GM18858 (cell line): ENCODE data around the gene PAQR8.
"Not testable (repeated sequence)": the region's sequence is repeated elsewhere in the genome, so short reads cannot be mapped to it uniquely, and the experiment has no call there.

Source experiments
- ATAC-seq: cut with Tn5 transposase; IDR thresholded peaks from one replicate; pipeline ENCODE4 v1.9.1; 2021; ENCODE audit not compliant: unreplicated experiment

PAQR8 gene

DNA sequence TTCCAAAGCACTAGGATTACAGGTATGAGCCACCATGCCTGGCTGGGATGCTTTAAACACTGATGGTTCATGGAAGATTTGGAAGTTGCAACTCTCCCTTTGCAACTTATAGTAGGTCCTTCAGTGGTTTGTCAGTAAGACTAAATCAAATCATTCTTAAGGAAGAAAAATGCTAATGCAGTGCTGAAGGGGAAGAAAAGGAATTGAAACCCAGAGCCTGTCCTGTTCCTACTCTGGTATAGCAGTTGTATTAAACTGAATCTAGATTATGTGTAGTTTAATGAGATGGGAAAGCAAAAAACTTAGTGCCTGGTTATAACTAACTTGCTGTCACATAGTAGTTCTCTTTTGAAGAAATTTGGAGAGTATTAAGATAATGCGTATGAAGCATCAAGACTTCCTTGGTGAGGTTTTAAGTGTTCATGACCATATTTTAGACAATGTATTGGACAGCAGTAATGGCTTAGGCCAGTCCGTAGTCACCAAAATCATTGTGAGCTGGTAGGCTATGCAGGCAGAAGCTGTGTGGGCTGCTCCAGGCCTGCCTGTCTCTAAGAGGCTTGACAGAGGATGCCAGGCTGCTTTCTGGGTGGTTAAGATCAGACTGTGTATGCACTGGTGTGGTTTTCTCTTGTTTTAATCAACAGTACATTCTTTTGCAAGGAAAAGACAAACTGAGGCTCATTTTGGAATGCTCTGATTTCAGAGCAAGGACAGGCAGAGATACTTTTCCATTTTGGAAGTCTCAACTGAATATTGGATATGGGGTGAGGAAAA is 14.0 kb downstream of the PAQR8 start:
- ATAC-seq, result no peak

DNA sequence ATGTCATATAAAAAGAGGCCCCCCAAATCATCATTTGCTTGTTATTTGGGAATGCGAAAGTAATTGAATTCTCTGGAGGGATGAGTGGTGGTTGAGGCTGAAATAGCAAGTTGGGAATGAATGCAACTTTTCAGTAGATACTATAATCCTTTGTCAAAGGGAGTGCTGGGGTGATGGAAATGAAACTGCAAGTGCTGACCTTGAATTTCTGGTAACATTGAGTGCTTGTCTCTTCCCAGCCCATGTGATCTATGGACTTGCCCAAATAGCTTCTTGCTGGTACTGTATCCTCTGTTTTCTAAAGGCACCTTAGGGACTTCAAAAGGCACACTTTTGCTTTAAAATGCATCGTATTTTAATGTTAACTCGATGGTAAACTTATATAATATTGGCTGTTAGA is 14.8 kb downstream of the PAQR8 start:
- no peak for ATAC-seq

DNA sequence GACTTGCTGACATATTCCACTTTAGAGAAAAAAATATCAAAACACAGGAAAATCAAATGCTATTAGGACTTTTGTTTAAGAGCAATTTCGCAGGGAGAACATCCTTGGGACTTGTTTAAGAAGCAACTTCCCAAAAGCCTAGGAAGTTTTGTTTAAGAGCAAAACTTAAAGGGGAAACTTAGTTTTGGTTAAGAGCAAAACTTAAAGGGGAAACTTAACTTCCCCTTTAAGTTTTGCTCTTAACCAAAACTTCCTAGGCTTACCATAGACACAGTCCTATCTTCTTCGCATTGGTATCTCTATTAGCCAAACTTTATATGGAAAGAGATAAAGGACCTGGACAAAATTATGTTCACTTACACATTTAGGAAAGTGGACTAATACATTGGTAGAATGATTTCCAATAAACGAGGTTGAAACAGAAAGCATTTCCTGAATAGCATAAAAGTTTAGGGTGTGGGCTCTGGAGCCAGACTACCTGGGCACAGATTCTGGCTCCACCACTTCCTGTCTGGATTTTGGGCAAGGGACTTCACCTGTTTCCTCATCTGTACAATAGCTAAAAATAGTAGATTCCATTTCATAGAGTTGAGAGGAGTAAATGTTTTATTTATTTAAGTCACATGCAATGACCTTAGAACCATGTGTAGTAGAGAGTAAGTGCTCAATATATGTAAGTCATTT is 15.7 kb downstream of the PAQR8 start:
- ATAC-seq, result peak; percentile 40

DNA sequence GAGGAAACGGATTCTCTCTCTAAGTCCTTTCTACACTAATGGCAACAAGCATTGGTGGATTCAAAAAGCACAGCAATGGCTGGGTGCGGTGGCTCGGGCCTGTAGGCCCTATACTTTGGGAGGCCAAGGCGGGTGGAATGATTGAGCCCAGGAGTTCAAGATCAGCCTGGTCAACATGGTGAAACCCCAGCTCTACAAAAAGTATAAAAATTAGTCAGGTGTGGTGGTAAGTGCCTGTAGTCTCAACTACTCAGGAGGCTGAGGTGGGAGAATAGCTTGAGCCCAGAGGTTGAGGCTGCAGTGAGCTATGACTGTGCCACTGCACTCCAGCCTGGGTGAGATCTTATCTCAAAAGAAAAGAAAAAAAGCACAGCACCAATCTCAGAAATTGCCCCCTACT is 19.3 kb downstream of the PAQR8 start:
- no peak for ATAC-seq

DNA sequence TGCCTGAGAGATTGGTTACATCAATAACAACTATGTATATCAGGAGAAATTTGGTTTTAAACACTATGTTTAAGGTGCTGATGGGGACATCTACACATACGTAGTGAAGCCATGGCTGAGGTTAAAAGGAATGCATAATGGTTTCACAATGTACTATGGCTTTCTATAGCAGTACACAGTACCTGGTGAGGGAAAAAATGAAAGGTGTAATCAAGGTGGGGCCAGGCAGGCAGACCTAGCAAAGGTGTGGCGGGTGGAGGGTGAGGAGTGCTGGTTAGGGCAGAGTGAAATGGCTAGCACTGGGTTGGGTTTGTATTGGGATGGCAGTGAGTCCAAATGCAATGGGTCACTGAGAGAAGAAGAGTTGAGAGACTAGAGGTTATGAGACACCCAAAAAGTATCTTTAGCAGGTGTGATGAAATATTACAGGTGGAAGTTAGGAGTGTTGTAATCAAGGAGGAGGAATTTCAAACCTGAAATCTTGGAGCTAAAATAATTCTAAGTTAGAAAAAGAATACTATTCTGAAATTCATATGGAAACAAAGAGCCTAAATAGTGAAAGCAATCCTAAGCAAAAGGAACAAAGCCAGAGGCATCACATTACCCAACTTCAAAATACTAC is 22.3 kb downstream of the PAQR8 start:
- ATAC-seq, result no peak

DNA sequence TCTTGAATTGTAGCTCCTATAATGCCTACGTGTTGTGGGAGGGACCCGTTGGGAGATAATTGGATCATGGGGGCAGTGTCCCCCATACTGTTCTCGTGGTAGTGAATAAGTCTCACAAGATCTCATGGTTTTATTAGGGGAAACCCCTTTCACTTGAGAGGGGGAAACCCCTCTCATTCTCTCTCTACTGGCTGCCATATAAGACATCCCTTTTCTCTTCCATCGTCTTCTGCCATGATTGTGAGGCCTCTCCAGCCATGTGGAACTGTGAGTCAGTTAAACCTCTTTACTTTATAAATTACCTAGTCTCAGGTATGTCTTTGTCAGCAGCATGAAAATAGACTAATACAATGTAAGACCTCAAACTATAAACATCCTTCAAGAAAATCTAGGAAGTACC is 23.1 kb downstream of the PAQR8 start:
- ATAC-seq, result no peak

DNA sequence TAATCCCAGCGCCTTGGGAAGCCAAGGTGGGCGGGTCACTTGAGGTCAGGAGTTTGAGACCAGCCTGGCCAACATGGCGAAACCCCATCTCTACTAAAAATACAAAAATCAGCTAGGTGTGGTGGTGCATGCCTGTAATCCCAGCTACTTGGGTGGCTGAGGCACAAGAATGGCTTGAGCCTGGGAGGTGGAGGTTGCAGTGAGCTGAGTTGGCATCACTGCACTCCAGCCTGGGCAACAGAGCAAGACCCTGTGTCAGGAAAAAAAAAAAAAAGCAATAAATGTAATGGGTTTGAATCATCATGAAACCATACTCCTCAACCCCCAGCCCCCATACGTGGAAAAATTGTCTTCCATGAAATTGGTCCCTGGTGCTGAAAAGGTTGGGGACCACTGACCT is 26.2 kb downstream of the PAQR8 start:
- ATAC-seq, result not testable (repeated sequence)

DNA sequence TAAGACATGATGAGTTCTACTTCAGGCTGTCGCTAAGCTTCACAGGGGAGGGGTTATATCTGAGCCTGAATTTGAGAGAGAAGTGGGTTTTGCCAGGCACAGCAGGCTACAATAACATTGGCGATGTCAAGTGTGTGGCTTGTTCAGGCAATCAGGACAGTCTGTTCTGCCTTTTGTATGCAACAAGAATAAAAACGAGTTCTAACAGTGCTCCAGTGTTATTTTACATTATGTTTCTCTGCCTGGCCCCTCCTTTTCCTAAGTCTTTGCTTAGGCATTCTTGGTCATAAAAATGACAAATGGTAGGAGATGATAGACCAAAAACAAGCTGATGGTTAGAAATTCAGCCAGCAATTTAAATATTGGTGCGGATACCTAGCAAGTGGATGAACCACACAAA is 26.8 kb downstream of the PAQR8 start:
- no peak for ATAC-seq

DNA sequence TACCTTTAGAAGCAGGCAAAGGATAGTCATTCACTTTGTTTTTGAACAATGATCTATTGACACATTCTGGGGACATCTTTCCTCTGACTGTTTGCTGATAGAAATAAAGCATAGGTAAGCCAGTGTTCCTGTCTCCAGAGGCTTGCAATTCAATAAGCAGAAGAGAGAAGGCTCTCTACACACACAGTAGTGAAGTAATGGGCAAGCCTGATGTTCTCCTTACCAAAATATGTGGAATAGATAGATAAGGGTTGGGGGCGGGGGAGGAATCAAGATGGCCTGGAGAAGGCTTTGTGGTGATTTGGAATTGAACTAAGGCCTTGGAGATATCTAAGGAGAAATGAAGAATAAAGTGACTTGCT is 27.3 kb downstream of the PAQR8 start:
- no peak for ATAC-seq

DNA sequence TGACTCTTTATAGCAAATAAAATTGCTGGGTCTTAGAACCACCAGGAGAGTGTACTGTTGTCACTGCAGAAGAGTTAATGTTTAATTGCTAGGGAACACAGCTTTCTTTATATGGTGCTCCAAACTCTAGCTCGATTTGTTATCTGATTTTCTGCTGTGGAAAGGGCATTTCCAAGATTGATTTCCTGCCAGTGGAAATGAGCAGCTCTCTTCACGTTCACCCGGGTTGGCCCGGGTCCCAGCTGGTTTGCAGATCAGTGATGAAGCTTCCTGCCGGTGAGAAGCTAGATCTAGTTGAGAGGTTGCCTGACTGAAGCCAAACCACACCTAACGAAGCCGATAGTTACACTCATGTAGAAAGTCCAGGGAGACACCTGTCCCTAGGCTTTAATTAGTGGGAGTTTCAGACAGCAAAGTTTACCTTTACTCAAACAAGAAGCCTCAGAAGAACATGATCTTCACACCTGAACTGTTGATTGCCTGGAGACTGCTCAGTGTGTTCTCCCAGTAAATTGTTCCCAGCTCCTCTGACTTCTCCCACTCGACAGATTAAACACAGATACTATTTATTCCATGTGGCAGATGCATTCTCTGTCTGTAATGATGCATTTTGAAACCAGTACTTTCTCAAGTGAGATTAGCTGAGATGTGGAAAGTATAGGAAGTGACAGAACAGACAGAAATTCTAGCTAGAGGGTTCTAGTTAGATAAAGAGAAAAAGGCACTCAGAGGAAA is 27.8 kb downstream of the PAQR8 start:
- ATAC-seq, result peak; percentile 53

DNA sequence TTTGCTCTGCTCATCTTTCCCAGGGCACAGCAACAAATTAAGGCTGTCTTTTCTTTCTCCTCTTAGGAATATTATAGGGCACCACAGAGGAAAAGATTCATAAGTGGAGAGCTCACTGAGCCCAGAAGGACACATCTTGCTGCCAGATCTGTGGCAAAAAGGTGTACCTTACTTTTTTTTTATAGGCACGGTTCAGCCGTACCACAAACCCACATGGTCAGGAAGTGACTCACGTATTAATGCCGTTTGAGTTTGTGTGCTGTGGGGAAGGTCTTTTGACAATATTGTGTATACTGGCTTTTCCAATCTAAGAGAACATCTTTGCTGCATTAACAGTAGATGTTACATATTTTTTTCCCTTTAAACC is 28.4 kb downstream of the PAQR8 start:
- ATAC-seq, result peak; percentile 38

DNA sequence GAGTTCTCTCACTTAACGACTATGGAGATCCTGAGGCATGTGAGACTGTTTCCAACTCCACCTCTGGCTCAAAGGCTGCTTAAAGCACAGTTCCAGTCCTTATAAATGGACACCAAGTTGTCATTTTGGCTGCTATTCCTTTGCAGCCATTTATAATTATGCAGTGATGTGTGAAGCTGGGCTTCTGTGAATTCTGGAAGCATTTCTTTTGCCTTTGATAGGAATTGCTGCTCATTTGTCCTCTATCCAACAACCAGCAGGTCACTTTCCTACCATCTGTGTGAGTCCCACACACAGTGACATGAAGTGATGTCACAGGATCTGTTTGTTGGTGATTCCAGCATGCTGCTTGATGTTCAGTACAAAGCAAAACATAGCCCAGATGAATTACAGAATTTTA is 29.6 kb downstream of the PAQR8 start:
- no peak for ATAC-seq

DNA sequence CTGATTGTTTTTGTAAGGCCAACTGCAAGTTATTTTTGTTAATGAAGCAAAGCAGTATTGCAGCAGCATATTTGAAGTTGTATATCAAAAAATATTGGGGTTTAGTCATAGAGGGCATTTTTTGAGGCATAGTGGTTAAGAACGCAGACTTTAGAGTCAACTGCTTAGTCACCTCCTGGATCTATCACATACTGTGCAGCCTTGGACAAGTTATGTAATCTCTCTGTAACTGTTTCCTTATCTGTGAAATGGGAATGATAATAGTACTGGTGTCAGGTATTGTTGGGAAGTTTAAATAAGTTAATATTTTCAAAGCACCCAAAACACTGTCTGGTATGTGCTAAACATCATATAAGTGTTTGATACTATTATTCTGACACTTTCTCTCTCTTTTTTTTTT is 31.0 kb downstream of the PAQR8 start:
- no peak for ATAC-seq

DNA sequence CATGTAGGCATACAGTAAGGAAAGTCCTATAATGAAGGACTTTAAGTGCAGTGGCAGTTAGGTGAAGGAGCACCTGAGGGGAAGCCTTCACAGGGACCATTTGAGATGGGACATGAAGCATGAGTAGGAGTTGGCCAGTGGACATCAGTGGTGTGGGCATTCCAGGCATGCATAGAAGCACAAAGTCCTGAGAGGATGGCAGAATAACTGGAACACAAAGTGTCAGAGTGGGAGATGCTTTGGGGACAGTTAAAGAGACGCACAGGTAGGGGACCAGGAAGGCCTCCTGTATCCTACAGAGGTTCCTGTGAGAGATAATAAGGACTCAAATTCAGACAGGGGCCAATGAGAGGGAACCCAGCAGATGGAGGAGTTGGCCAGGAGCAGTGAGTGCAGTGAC is 31.8 kb downstream of the PAQR8 start:
- ATAC-seq, result no peak

DNA sequence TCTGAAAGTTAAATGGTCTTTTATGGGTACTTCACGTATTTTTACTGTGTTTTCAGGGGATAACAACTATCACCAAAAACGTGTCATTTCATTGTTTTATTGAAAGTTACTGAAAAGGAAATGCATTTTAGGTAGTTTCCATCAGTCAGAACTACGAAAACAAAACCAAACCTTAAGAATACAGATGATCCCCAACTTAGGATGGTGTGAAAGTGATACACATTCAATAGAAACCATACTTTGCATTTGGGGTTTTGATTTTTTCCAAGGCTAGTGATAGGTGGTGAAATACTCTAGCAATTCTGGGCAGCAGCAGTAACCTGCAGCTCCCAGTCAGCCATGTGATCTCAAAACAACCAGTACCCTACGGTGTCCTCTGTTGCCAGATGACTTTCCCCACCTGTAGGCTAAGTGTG is 32.3 kb downstream of the PAQR8 start:
- peak; percentile 56 for ATAC-seq

DNA sequence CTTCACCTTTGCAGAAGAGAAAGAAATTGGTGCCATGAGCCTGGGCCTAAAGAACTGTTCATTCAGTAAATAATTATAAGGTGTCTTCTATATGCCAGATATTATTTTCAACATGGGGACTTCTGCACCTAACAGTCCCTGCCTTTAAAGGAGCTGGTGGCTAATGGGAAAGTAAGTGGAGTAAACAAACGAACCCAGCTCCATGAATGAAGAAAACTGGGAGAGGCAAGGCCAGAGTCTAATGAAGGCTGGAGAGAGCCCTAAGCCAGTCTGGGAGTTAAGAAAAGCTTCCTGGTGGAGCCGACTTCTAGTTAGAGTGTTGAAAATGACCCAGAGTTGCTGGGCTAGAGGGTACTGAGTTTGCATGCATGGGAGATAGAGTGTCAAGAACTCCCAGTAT is 34.0 kb downstream of the PAQR8 start:
- ATAC-seq, result no peak

DNA sequence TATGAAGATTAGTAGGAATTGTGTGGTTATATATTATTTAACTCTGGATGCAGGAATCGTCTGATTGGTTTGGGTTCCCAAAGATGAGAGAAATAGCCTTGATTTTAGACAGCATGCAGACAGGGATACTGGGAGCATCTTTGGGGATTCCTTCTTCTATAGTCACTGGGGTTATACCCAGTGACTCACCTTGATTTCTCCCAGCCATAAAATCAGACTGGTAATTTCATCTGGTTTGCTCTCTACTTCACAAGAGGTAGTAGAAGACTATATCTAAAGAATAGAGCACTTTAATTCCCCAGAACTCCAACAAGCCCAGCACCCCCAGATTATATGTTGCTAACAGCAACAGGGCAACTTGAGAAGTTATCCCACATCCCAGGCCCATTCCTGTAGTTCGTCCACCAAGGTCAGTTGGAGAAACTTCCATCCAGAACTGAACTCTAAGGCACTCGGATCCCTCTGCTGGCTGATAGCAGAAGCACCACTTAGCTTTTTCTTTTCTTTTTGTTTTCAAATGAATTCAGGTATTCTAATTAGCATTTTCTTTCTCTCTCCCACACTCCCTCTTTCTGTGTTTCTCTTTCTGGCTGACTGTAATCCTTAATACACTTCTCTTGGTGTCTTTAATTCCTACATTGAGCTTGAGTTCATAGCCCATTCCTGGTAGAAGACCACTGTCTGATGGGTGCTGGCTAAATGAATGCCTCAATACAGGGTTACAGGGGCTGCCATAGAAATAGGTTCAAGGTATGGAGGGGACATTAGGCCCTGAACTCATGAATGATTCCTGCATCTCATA is 37.8 kb downstream of the PAQR8 start:
- ATAC-seq, result peak; percentile 42

DNA sequence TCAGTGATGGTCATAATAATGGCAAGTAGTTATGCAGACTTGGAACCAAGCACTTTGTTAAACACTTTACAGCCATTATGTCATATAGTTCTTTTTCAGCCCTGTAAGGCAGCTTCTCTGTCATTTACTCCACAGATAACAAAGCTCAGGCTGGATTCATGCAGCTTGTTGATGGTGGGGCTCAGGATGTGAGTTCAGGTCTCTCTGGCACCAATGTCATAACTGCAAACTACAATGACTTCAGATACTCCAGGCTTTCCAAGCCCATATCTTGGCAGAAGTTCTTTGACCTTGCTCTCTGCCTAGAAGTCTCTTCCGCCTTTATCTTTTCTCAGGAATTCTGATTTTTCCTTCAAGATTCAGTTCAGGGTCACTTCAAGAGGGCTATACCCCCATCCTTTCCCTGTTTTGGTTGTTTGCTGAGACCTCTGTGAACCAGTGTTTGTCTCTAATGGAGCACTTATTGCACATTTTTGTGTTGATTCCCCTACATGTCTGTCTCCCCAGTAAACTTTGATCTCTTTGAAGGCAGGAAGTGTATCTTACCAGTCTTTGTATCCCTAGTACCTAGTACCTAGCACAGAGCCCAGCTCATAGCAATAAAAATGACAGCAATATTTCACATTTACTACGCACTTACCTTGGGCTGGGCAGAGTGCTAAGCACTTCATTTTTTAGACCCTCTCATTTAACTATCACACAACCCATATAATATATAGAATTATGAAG is 38.5 kb downstream of the PAQR8 start:
- no peak for ATAC-seq

DNA sequence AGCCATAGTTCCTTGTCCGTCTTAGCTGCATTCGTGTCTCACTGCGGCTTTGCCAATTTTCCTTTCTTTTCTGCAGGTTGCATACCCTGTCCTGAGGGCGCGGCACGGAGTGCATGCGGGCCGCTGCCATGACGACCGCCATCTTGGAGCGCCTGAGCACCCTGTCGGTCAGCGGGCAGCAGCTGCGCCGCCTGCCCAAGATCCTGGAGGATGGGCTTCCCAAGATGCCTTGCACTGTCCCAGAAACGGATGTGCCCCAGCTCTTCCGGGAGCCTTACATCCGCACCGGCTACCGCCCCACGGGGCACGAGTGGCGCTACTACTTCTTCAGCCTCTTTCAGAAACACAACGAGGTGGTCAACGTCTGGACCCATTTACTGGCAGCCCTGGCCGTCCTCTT is 41.1 kb downstream of the PAQR8 start:
- ATAC-seq, result no peak

DNA sequence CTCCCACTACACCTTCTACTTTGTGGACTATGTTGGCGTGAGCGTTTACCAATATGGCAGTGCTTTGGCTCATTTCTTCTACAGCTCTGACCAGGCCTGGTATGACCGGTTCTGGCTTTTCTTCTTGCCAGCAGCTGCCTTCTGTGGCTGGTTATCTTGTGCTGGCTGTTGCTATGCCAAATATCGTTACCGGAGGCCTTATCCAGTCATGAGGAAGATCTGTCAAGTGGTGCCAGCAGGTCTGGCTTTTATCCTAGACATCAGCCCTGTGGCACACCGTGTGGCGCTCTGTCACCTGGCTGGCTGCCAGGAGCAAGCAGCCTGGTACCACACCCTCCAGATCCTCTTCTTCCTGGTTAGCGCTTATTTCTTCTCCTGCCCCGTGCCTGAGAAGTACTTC is 41.7 kb downstream of the PAQR8 start:
- ATAC-seq, result no peak
